ENCODE data around the gene FKBP8.

FKBP8 gene

GRCh38 chr19:18502246-18502637, 41.1 kb downstream of the FKBP8 start:
- DNase-seq (ENCODE audit: low read depth): no peak

- no peak for DNase-seq (ENCODE audit: low read depth)
Measured at GRCh38 chr19:18501832-18502231, 41.5 kb downstream of the FKBP8 start.

GRCh38 chr19:18501351-18501750, 42.0 kb downstream of the FKBP8 start:
- DNase-seq (ENCODE audit: low read depth): no peak

- DNase-seq (ENCODE audit: low read depth): no peak
Measured at GRCh38 chr19:18500799-18501198, 42.6 kb downstream of the FKBP8 start.

GRCh38 chr19:18500376-18500775, 43.0 kb downstream of the FKBP8 start:
- DNase-seq (ENCODE audit: low read depth): no peak

- DNase-seq (ENCODE audit: low read depth): no peak
Measured at GRCh38 chr19:18499055-18499775, 44.2 kb downstream of the FKBP8 start.

- no peak for DNase-seq (ENCODE audit: low read depth)
Measured at GRCh38 chr19:18496980-18497256, 46.5 kb downstream of the FKBP8 start.

GRCh38 chr19:18496167-18496979, 47.0 kb downstream of the FKBP8 start:
- DNase-seq (ENCODE audit: low read depth): peak; percentile 49

GRCh38 chr19:18495204-18495911, 48.0 kb downstream of the FKBP8 start:
- DNase-seq (ENCODE audit: low read depth): no peak

- no peak for DNase-seq (ENCODE audit: low read depth)
Measured at GRCh38 chr19:18494267-18494607, 49.1 kb downstream of the FKBP8 start.

GRCh38 chr19:18493440-18494266, 49.7 kb downstream of the FKBP8 start:
- DNase-seq (ENCODE audit: low read depth): no peak

GRCh38 chr19:18491995-18492953, 51.1 kb downstream of the FKBP8 start:
- DNase-seq (ENCODE audit: low read depth): no peak

- no peak for DNase-seq (ENCODE audit: low read depth)
Measured at GRCh38 chr19:18490728-18491127, 52.6 kb downstream of the FKBP8 start.

GRCh38 chr19:18489627-18490184, 53.7 kb downstream of the FKBP8 start:
- no peak for DNase-seq (ENCODE audit: low read depth)

GRCh38 chr19:18488838-18489626, 54.3 kb downstream of the FKBP8 start:
- no peak for DNase-seq (ENCODE audit: low read depth)

GRCh38 chr19:18488403-18488723, 55.0 kb downstream of the FKBP8 start:
- DNase-seq (ENCODE audit: low read depth): no peak

GRCh38 chr19:18487576-18488402, 55.6 kb downstream of the FKBP8 start:
- DNase-seq (ENCODE audit: low read depth): no peak

GRCh38 chr19:18486746-18487145, 56.6 kb downstream of the FKBP8 start:
- no peak for DNase-seq (ENCODE audit: low read depth)

GRCh38 chr19:18484992-18485391, 58.4 kb downstream of the FKBP8 start:
- no peak for DNase-seq (ENCODE audit: low read depth)
